IMR-90 (cell line): ENCODE results near the gene ADRB2. TPM values are rescaled to one million over a fixed set of nuclear protein-coding genes. Genes with fewer than 3 reads are reported as not detected.

ENCODE experiments used
- ATAC-seq: fragments of 200-7000 bp; cut with Tn5 transposase; 2 replicates; pipeline ENCODE4 v1.9.1; 2020; ENCODE audit warnings: low read depth, mild to moderate bottlenecking, moderate library complexity
- BruUV-seq: library from RNA; stranded (reverse); fragments of 400-500 nt; replicated peaks from 2 replicates; lab custom pipeline; 2021; lab: Mats Ljungman, UMichigan
- CTCF ChIA-PET: fragments of 300-600 bp; formaldehyde crosslinking; extraction: SDS; loops from one replicate; lab custom pipeline; 2021; ENCODE audit warnings: antibody characterized with exemption; lab: Yijun Ruan, JAX
- POLR2A ChIA-PET: fragments of 300-600 bp; sonication (Branson Sonifier 250); formaldehyde crosslinking; loops from one replicate; lab custom pipeline; 2022; ENCODE audit warnings: antibody characterized with exemption; ENCODE audit not compliant: unreplicated experiment; lab: Charles Lee
- DNase-seq: peaks from one replicate; pipeline ENCODE4 v3.0.0; 2013
- H2AFZ ChIP-seq: replicated peaks from 2 replicates; pipeline ENCODE3; 2013; ENCODE audit warnings: low read length, mild to moderate bottlenecking; ENCODE audit not compliant: poor library complexity
- H2AK5ac ChIP-seq: 2 replicates; pipeline ENCODE4 v1.6.1; 2013; ENCODE audit warnings: low read depth, low read length, inconsistent platforms
- H2AK9ac ChIP-seq: replicated peaks from 2 replicates; pipeline ENCODE3; 2013; ENCODE audit warnings: mild to moderate bottlenecking, low read depth, low read length, moderate library complexity; ENCODE audit not compliant: poor library complexity
- H2BK120ac ChIP-seq: 2 replicates; pipeline ENCODE4 v1.6.1; 2013; ENCODE audit warnings: low read depth, low read length, inconsistent platforms
- H2BK15ac ChIP-seq: 3 replicates; pipeline ENCODE4 v1.6.1; 2013; ENCODE audit warnings: low read depth, low read length, inconsistent platforms
- H2BK20ac ChIP-seq: 2 replicates; pipeline ENCODE4 v1.6.1; 2013; ENCODE audit warnings: low read depth, mild to moderate bottlenecking, inconsistent platforms, low read length, moderate library complexity
- H2BK5ac ChIP-seq: 2 replicates; pipeline ENCODE4 v1.6.1; 2013; ENCODE audit warnings: mild to moderate bottlenecking, low read depth, low read length, inconsistent platforms; ENCODE audit not compliant: poor library complexity, severe bottlenecking
- H3K14ac ChIP-seq: replicated peaks from 2 replicates; pipeline ENCODE4 v1.6.1; 2013; ENCODE audit warnings: low read depth, low read length, inconsistent platforms
- H3K18ac ChIP-seq: 2 replicates; pipeline ENCODE4 v1.6.1; 2013; ENCODE audit warnings: low read depth, low read length, control low read depth
- H3K23ac ChIP-seq: 2 replicates; pipeline ENCODE4 v1.6.1; 2013; ENCODE audit warnings: low read depth, low read length, inconsistent platforms
- H3K27ac ChIP-seq: 2 replicates; pipeline ENCODE4 v1.5.1; 2013; ENCODE audit warnings: mild to moderate bottlenecking, control low read depth, low read length; ENCODE audit not compliant: insufficient read depth
- H3K27me3 ChIP-seq: 2 replicates; pipeline ENCODE4 v1.6.1; 2013; ENCODE audit warnings: low read length; ENCODE audit not compliant: control insufficient read depth, insufficient read depth
- H3K36me3 ChIP-seq: 2 replicates; pipeline ENCODE4 v1.6.1; 2013; ENCODE audit warnings: low read length, mixed read lengths; ENCODE audit not compliant: control insufficient read depth, insufficient read depth
- H3K4ac ChIP-seq: 2 replicates; pipeline ENCODE4 v1.6.1; 2013; ENCODE audit warnings: low read depth, low read length, inconsistent platforms
- H3K4me1 ChIP-seq: 2 replicates; pipeline ENCODE4 v1.6.1; 2013; ENCODE audit warnings: low read length, mixed read lengths; ENCODE audit not compliant: control insufficient read depth, insufficient read depth
- H3K4me2 ChIP-seq: 2 replicates; pipeline ENCODE4 v1.6.1; 2013; ENCODE audit warnings: low read depth, mild to moderate bottlenecking, control low read depth, low read length, moderate library complexity
- H3K4me3 ChIP-seq: 2 replicates; pipeline ENCODE4 v1.5.1; 2013; ENCODE audit warnings: low read depth, mild to moderate bottlenecking, control low read depth, low read length, moderate library complexity; ENCODE audit not compliant: insufficient read depth
- H3K56ac ChIP-seq: 2 replicates; pipeline ENCODE4 v1.6.1; 2013; ENCODE audit warnings: low read length, inconsistent platforms; ENCODE audit not compliant: insufficient read depth; ENCODE audit errors: extremely low read depth
- H3K79me1 ChIP-seq, 2 experiments: 2 replicates each; pipeline ENCODE4 v1.6.1; 2013; ENCODE audit warnings: low read length in 2 of 2, inconsistent platforms in 1 of 2, low read depth in 1 of 2
- H3K9ac ChIP-seq: 2 replicates; pipeline ENCODE4 v1.6.1; 2013; ENCODE audit warnings: low read depth, low read length, control low read depth
- H3K9me1 ChIP-seq: 2 replicates; pipeline ENCODE4 v1.6.1; 2013; ENCODE audit warnings: low read length, inconsistent platforms; ENCODE audit not compliant: insufficient read depth
- H3K9me3 ChIP-seq: 2 replicates; pipeline ENCODE4 v1.6.1; 2013; ENCODE audit warnings: low read length; ENCODE audit not compliant: control insufficient read depth, insufficient read depth
- H4K20me1 ChIP-seq: 2 replicates; pipeline ENCODE4 v1.6.1; 2013; ENCODE audit warnings: low read length, inconsistent platforms; ENCODE audit not compliant: insufficient read depth
- H4K5ac ChIP-seq: 2 replicates; pipeline ENCODE4 v1.6.1; 2013; ENCODE audit warnings: mild to moderate bottlenecking, low read depth, low read length, control low read depth
- H4K8ac ChIP-seq, 2 experiments: 2 replicates each; pipeline ENCODE4 v1.6.1; 2013; ENCODE audit warnings: low read depth in 2 of 2, low read length in 2 of 2, control low read depth in 1 of 2, inconsistent platforms in 1 of 2
- H4K91ac ChIP-seq: 2 replicates; pipeline ENCODE4 v1.6.1; 2013; ENCODE audit warnings: low read depth, low read length, inconsistent platforms; ENCODE audit not compliant: insufficient read depth
- BHLHE40 ChIP-seq: fragments of 150-350 bp; IDR thresholded peaks from 2 replicates; pipeline ENCODE4 v1.6.1; 2016; ENCODE audit warnings: mild to moderate bottlenecking, low read depth, low read length
- CEBPB ChIP-seq: IDR thresholded peaks from 2 replicates; pipeline ENCODE4 v1.6.1; 2012; ENCODE audit warnings: low read depth, low read length, improper control_type of control experiment
- CHD1 ChIP-seq: IDR thresholded peaks from 2 replicates; pipeline ENCODE4 v1.6.1; 2012; ENCODE audit warnings: low read depth, low read length, improper control_type of control experiment
- CTCF ChIP-seq: conservative IDR thresholded peaks from 2 replicates; pipeline ENCODE4 v1.5.1; 2012; ENCODE audit warnings: mild to moderate bottlenecking, low read depth, low read length, improper control_type of control experiment
- ELK1 ChIP-seq: fragments of 150-350 bp; IDR thresholded peaks from 2 replicates; pipeline ENCODE4 v1.6.1; 2016; ENCODE audit warnings: low read depth, mild to moderate bottlenecking, low read length, moderate library complexity, borderline replicate concordance
- FOS ChIP-seq: fragments of 150-350 bp; IDR thresholded peaks from 2 replicates; pipeline ENCODE4 v1.6.1; 2016; ENCODE audit warnings: low read depth, low read length
- MAFK ChIP-seq: IDR thresholded peaks from 2 replicates; pipeline ENCODE4 v1.6.1; 2012; ENCODE audit warnings: low read depth, low read length, improper control_type of control experiment
- MAZ ChIP-seq: IDR thresholded peaks from 2 replicates; pipeline ENCODE4 v1.6.1; 2012; ENCODE audit warnings: low read depth, mild to moderate bottlenecking, low read length, improper control_type of control experiment, moderate library complexity, borderline replicate concordance
- MXI1 ChIP-seq: IDR thresholded peaks from 2 replicates; pipeline ENCODE4 v1.6.1; 2012; ENCODE audit warnings: low read depth, mild to moderate bottlenecking, low read length, moderate library complexity, borderline replicate concordance
- NFE2L2 ChIP-seq: fragments of 150-350 bp; IDR thresholded peaks from 2 replicates; pipeline ENCODE4 v1.6.1; 2016; ENCODE audit warnings: low read depth, mild to moderate bottlenecking, low read length
- POLR2A ChIP-seq: IDR thresholded peaks from 2 replicates; pipeline ENCODE4 v1.6.1; 2012; ENCODE audit warnings: mild to moderate bottlenecking, low read depth, low read length
- RAD21 ChIP-seq: IDR thresholded peaks from 2 replicates; pipeline ENCODE4 v1.6.1; 2012; ENCODE audit warnings: low read length, improper control_type of control experiment
- RCOR1 ChIP-seq: IDR thresholded peaks from 2 replicates; pipeline ENCODE4 v1.6.1; 2012; ENCODE audit warnings: mild to moderate bottlenecking, low read length, improper control_type of control experiment; ENCODE audit not compliant: insufficient replicate concordance
- RFX5 ChIP-seq: IDR thresholded peaks from 2 replicates; pipeline ENCODE4 v1.8.0; 2012; ENCODE audit warnings: low read depth, mild to moderate bottlenecking, low read length, moderate library complexity
- SMC3 ChIP-seq: fragments of 150-350 bp; IDR thresholded peaks from 2 replicates; pipeline ENCODE4 v1.6.1; 2016; ENCODE audit warnings: low read depth, mild to moderate bottlenecking, antibody characterized with exemption, low read length, moderate library complexity
- USF2 ChIP-seq: fragments of 150-350 bp; IDR thresholded peaks from 2 replicates; pipeline ENCODE4 v1.6.1; 2017; ENCODE audit warnings: mild to moderate bottlenecking, antibody characterized with exemption, low read length, low read depth
- WGBS, 2 experiments: methylation state at CpG; one replicate each; pipeline versions ENCODE4 v1.1.5 to v1.1.7; 2013; ENCODE audit warnings: missing lambda C conversion rate in 2 of 2; ENCODE audit not compliant: insufficient read length in 1 of 2; ENCODE audit errors: extremely low coverage in 2 of 2; 5-methylcytosine and 5-hydroxymethylcytosine counted together
- dilution Hi-C: fragments of 300-500 bp; cut with HindIII; formaldehyde crosslinking; loops from one replicate; pipeline ENCODE4 v1.14.3; 2018; ENCODE audit warnings: low sequenced_read_pairs; ENCODE audit not compliant: unreplicated experiment
- in situ Hi-C: fragments of 300-500 bp; cut with MboI; formaldehyde crosslinking; loops from 3 replicates; pipeline ENCODE4 v1.14.3; 2019; ENCODE audit warnings: low sequenced_read_pairs, inconsistent platforms, mixed read lengths
- intact Hi-C: fragments of 100-400 bp; cut with micrococcal nuclease; formaldehyde crosslinking; loops from 2 replicates; pipeline ENCODE4 v1.10.0; 2022
- polyA plus RNA-seq, 3 experiments: library from polyadenylated mRNA; depleted of rRNA; stranded (reverse); fragments of >200 nt; gene quantifications; 2 replicates each; pipeline ENCODE4 v1.2.3, GENCODE V29; 2012; ENCODE audit warnings: low replicate concordance in 1 of 3
- total RNA-seq: library from RNA; depleted of rRNA; stranded (reverse); fragments of >200 nt; gene quantifications from 2 replicates; pipeline ENCODE4 v1.2.3, GENCODE V29; 2012

Gene ADRB2
- total and polyA plus RNA-seq, 2 of the 4 experiments (the other 2 are of a cell fraction): 1.6 to 3.4 TPM

GRCh38 chr5:148834689-148835088 lies 8.3 kb downstream of the ADRB2 start:
- POLR2A ChIA-PET: no interaction called here
- DNase-seq: no peak
- Histone ChIP-seq H2BK120ac (no peak overlapping the region), H2AK9ac (no peak overlapping the region), H3K14ac (no peak overlapping the region), H2BK5ac (no peak overlapping the region), H3K18ac (no peak overlapping the region), H3K79me1 (peaks cover 10 to 27% of the 10 kb centered on the region in 2 experiments; a peak in 3 of 4 replicates), H3K9me1 (peaks cover 13% of the 10 kb centered on the region), H3K27ac (no peak overlapping the region), H3K9me3 (no peaks in the 10 kb centered on the region), H3K9ac (no peak overlapping the region), H2BK20ac (no peak overlapping the region), H3K4me3 (no peak overlapping the region), H2AK5ac (no peak overlapping the region), H2BK15ac (no peak overlapping the region), H2AFZ (no peak overlapping the region), H3K27me3 (no peaks in the 10 kb centered on the region), H4K20me1 (no peaks in the 10 kb centered on the region), H4K5ac (no peak overlapping the region), H3K4me1 (peaks cover 2% of the 10 kb centered on the region; the same call in 1 of the 2 replicates), H3K23ac (no peak overlapping the region), H3K36me3 (no peaks in the 10 kb centered on the region), H3K4ac (no peak overlapping the region), H4K91ac (no peak overlapping the region), H3K56ac (no peak overlapping the region), H4K8ac (no peak overlapping the region), H3K4me2 (no peak overlapping the region)
- intact Hi-C loops (no loop called here), dilution Hi-C loops (no loop called here), in situ Hi-C loops (no loop called here)
- TF ChIP-seq MAFK (no peak), NFE2L2 (no peak), FOS (no peak), CTCF (no peak), CEBPB (no peak), USF2 (no peak), POLR2A (no peak), MAZ (no peak), ELK1 (no peak), SMC3 (no peak), BHLHE40 (no peak), MXI1 (no peak), RAD21 (no peak), RFX5 (no peak), CHD1 (no peak), RCOR1 (no peak)
- no TSS peak for BruUV-seq
- CTCF ChIA-PET: no interaction called here
- 93% methylated on average over 3 of the region's 4 CpGs; no CpG with 5 or more reads in 1 of the 2 experiments for WGBS, 2 experiments
- ATAC-seq: no peak
